Measurements from ENCODE around the gene RAB41. TPM values are rescaled to one million over a fixed set of nuclear protein-coding genes. Genes with fewer than 3 reads are reported as not detected.

RAB41 gene
- total RNA-seq, 1 experiment from 2014 or later: not detected

DNA sequence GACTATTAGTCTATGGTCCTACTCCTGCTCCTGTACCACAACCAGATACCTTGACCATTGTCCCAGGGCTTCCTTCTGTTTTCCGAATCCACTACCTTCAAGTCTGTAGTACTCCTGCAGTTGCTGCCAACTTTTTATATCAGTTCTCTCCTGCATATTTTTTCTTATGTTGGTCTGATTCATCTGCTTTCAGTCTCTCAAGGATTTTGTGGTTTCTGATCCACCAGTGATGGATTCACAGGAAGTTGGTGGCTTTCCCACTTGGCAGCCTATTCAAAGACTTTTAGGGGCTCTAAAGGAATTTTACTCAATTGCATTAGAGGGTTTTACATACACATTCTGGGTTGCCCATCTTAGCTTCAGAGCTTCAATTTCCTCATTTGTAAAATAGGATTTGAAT, 31.5 kb downstream of the RAB41 start:
- H4K8ac ChIP-seq (replicated peaks; ENCODE audit: insufficient read length, low read depth, low read length): no peak overlapping the region
- no peaks in the 10 kb centered on the region for H3K23me2 ChIP-seq (ENCODE audit: insufficient read length, low read depth, low read length, poor library complexity, severe bottlenecking)
- DNase-seq: no peak
- H4K20me1 ChIP-seq (ENCODE audit: control insufficient read depth, insufficient read depth, insufficient read length): no peaks in the 10 kb centered on the region
- no peak overlapping the region for H2BK12ac ChIP-seq (ENCODE audit: insufficient read length, low read depth, low read length)
- H3K27ac ChIP-seq (ENCODE audit: insufficient read length, low read depth, low read length): no peak overlapping the region
- Mint-ChIP-seq H3K4me1 (no peaks in the 10 kb centered on the region), H3K9me3 (peaks cover 48 to 62% of the 10 kb centered on the region in 2 experiments), H3K27ac (no peak overlapping the region), H3K27me3 (ENCODE audit: low read depth) (no peaks in the 10 kb centered on the region), H3K4me3 (no peak overlapping the region), H3K36me3 (ENCODE audit: insufficient read depth in 1 of 3, low read depth in 3 of 3) (peaks cover 6 to 56% (median 36%) of the 10 kb centered on the region in 3 experiments)
- H3K56ac ChIP-seq (ENCODE audit: insufficient read length, low read depth, low read length): no peak overlapping the region
- no peaks in the 10 kb centered on the region for H3K27me3 ChIP-seq (ENCODE audit: insufficient read depth, low read length)
- no peak overlapping the region for H4K91ac ChIP-seq (ENCODE audit: insufficient read length, low read depth, low read length)
- no peak overlapping the region for H3K4me2 ChIP-seq (ENCODE audit: insufficient read depth, insufficient read length, low read length)
- no peaks in the 10 kb centered on the region for H3K9me3 ChIP-seq (ENCODE audit: control insufficient read depth, low read depth, low read length)
- H3K23ac ChIP-seq (ENCODE audit: insufficient read length, low read depth, low read length): no peak overlapping the region
- H2BK20ac ChIP-seq (ENCODE audit: low read depth, low read length, poor library complexity, severe bottlenecking): no peak overlapping the region
- no peak overlapping the region for H3K18ac ChIP-seq (ENCODE audit: insufficient read length, low read depth, low read length)
- no peak overlapping the region for H2BK5ac ChIP-seq (ENCODE audit: insufficient read length, low read length)
- no peak overlapping the region for H3K4ac ChIP-seq (ENCODE audit: low read depth, low read length)
- no peaks in the 10 kb centered on the region for H3K79me1 ChIP-seq (ENCODE audit: insufficient read depth, low read depth, low read length, poor library complexity, severe bottlenecking)
- no peaks in the 10 kb centered on the region for H3K79me2 ChIP-seq (ENCODE audit: insufficient read depth, low read length)
- no peak overlapping the region for H3T11ph ChIP-seq (ENCODE audit: low read length)
- no peak overlapping the region for H4K5ac ChIP-seq (ENCODE audit: insufficient read length, low read depth, low read length)
- no peaks in the 10 kb centered on the region for H3K4me1 ChIP-seq (ENCODE audit: insufficient read depth, low read length)
- no peak overlapping the region for H3K14ac ChIP-seq (ENCODE audit: insufficient read depth, low read length)
- TF ChIP-seq, protein P1, sequence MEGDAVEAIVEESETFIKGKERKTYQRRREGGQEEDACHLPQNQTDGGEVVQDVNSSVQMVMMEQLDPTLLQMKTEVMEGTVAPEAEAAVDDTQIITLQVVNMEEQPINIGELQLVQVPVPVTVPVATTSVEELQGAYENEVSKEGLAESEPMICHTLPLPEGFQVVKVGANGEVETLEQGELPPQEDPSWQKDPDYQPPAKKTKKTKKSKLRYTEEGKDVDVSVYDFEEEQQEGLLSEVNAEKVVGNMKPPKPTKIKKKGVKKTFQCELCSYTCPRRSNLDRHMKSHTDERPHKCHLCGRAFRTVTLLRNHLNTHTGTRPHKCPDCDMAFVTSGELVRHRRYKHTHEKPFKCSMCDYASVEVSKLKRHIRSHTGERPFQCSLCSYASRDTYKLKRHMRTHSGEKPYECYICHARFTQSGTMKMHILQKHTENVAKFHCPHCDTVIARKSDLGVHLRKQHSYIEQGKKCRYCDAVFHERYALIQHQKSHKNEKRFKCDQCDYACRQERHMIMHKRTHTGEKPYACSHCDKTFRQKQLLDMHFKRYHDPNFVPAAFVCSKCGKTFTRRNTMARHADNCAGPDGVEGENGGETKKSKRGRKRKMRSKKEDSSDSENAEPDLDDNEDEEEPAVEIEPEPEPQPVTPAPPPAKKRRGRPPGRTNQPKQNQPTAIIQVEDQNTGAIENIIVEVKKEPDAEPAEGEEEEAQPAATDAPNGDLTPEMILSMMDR (conservative IDR thresholded peaks at IDR 0.05): no peak
- WGBS (ENCODE audit: extremely low coverage, insufficient read length, low lambda C conversion rate): no CpG with 5 or more reads among the region's 1 CpG
- H2BK15ac ChIP-seq (ENCODE audit: low read depth, low read length): no peak overlapping the region
- no peak overlapping the region for H3K9ac ChIP-seq (ENCODE audit: extremely low read depth, insufficient read length, low read length)
- no peak overlapping the region for H2BK120ac ChIP-seq (ENCODE audit: low read depth, low read length, poor library complexity, severe bottlenecking)
- no peak overlapping the region for H2AK5ac ChIP-seq (ENCODE audit: insufficient read length, low read length)
- no peak overlapping the region for H2AFZ ChIP-seq (ENCODE audit: low read length)
